GM12873 (cell line): ENCODE data around the gene RPTOR.

Experiments
- TF ChIP-seq, protein P1 (sequence below): IDR thresholded peaks from 2 replicates; pipeline ENCODE4 v1.5.1; 2012; ENCODE audit warnings: low read depth, mild to moderate bottlenecking, moderate library complexity, low read length, control low read depth; ENCODE audit not compliant: insufficient read depth; ENCODE audit errors: missing control alignments

The RPTOR gene

DNA sequence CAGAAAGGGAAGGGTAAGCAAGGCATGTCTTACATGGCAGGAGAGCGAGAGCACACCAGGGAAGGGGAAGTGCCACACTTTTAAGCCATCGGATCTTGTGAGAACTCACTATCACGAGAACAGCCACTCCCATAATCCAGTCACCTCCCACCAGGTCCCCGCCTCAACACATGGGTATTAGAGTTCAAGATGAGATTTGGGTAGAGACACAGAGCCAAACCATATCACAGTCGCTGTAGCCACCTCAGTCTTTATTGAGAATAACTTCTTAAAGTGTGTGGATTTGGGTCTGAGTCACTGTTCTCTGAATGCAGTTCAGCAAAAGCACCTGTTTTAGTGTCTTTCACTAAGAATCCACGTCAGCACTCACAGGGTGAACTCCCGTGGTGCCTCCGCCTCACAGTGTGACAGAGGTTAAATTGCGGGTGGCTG is 251.8 kb downstream of the RPTOR start:
- TF ChIP-seq, protein P1, sequence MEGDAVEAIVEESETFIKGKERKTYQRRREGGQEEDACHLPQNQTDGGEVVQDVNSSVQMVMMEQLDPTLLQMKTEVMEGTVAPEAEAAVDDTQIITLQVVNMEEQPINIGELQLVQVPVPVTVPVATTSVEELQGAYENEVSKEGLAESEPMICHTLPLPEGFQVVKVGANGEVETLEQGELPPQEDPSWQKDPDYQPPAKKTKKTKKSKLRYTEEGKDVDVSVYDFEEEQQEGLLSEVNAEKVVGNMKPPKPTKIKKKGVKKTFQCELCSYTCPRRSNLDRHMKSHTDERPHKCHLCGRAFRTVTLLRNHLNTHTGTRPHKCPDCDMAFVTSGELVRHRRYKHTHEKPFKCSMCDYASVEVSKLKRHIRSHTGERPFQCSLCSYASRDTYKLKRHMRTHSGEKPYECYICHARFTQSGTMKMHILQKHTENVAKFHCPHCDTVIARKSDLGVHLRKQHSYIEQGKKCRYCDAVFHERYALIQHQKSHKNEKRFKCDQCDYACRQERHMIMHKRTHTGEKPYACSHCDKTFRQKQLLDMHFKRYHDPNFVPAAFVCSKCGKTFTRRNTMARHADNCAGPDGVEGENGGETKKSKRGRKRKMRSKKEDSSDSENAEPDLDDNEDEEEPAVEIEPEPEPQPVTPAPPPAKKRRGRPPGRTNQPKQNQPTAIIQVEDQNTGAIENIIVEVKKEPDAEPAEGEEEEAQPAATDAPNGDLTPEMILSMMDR = no peak

DNA sequence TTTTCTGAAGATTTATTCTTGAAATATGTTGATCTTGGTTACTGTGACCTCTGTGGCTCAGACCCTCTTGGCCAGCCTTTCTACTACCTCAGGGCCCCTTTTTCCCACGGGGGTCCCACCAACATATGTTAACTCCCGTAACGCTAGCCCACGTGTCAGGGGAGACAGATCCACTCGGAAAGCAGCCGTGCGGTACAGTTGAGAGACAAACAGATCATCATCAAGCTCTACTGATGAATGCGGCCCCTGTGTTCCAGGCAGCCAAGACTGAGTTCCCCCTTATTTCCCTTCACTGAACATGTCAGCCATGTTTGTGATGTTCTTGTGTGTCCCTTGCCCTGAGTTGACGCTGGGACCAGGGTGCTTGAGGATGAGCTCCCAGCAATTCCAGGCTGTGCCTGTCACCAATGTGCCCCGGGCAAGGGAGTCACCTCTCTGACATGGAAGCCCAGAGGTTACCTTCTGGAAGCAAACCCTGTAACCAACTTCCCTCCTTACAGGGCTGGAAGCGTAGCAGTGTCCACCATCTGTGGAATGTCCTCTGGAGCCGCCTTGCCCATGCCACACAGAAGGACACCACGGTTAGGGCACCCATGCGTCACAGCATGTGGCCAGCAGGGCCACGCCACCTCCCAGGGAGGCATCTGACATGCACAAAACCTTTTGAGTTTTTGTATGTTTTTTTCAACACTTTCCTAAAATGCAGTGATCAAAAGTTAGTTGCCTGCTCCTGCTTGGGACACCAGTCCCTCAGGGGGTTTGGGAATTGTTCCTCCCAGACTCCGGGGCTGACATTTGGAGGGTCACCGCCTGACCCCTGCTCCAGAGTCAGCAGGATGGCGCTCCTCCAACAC is 253.3 kb downstream of the RPTOR start:
- TF ChIP-seq, protein P1 = no peak

DNA sequence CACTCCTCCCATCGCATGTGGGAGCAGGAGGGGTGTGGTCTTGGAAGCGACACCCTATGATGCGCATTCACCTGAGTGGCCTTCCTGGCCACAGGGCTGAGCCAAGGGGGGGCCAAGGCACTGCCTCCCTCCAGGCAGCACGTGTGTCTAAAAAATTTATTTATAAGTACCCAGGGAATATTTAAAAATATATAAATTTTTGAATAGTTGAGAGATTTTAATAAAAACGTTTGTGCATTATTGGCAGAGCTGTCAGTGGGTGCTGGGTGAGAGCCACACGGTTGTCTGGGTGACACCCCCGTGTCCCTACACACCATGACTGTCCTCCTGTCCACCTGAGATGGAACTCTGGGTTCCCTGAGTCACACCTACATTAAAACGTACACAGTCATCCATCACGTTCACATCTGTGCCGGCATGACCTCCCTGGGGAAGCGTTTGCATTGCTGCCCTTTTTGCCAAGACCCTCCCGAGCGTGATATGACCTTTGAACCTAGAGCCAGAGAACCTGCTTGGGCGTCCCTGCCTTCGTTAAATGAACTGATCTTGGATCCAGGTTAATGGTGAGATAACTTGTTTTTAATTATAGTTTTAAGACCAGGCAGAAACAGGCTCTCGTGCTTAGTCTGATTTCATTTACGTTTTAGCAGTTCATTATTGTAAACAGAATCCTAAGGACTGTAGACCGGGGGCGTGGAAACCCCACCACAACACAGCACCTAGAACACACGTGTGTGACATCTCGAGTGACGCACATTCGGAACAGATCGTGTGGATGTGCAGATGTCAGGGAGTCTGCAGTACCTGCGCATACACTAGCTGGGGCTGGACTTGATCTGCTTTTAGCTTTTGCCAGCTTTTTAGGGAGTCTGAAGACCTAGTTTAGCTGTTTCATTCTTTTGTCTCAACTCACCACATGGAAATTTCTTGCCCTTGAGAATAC is 254.2 kb downstream of the RPTOR start:
- TF ChIP-seq, protein P1 = no peak

DNA sequence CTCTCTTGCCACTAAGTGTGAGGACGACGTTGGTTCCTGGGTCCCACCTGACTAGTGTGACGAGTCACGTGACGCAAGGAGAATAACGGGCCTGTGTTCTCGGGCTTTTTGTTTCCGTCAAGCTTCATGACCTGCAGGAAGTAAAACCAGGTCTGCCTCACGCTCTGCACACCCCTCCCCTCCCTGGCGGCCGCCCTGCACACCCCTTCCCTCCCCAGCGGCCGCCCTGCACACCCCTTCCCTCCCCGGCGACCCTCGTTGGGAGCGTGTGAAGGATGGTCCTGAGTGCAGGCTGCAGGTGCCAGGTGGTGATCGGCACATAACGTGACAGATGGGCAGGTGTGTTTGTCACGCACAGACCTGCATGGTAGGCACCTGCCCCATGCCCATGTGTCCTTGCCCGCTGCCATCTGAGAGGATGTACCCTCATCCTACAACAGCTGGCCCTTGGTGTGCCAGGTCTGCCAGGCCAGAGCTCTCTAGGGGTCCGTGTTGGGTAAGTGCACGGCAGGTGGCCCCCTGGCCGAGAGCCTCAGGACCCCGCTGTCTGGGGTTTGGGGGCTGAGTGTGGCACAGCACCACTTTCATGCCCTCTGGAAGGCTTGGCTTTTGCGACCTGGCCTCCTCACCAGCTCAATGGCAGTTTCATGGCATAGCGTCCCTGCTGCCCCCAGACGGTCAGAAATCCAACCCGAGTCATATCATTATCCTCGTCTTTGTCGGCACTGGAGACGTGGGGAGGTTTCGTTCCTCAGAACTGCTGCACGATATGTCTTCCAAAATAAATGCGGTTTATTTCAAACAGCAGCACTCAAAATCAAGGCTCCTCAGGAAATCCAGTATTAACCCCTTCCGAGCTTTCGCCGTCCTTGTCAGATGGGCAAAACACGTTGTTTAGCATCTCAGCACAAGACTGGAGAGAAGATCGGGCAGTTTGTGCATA is 255.2 kb downstream of the RPTOR start:
- TF ChIP-seq, protein P1 = no peak

DNA sequence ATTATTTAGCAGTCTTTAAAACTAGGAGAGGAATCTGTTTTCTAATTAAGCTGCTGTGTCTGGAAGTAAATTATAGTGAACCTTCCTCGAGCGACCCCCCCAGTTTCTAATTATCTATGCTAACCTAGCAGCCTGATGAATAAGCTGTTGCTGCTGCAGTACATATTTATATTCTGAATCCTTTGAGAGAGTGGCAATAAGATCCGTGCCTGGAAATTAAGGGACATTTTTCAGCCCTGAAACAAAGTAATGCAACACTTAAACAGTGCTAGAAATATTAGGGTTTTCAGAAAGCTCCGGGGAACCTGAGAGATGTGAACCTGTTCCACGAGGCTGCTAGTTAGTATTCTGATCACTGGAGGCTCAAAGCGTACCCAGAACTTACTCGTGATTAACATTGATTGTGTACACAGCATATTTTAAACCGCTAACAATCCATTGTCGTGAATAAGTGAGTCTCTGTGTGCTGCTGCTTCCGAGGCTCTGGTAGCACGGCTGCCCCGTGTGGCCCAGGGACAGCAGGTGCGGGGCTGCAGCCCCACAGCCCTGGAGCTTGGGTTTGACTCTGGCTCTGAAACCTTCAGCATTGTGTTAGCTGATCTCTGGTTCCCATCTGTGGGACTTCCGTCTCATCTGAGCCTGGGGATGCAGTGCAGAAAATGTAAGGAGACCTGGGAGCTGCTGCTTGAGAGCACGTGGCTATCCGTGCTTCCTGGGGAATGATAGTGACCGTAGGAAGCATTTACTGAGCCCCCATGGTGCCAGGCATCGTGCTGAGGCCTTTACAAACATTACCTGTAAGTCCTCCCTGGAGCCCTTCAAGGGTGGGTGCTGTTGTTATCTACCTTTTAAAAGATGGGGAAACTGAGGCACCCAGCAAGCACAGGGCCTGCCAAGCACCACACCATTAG is 256.1 kb downstream of the RPTOR start:
- TF ChIP-seq, protein P1 = no peak
